ENCODE data around the gene CMIP.

CMIP gene

DNA sequence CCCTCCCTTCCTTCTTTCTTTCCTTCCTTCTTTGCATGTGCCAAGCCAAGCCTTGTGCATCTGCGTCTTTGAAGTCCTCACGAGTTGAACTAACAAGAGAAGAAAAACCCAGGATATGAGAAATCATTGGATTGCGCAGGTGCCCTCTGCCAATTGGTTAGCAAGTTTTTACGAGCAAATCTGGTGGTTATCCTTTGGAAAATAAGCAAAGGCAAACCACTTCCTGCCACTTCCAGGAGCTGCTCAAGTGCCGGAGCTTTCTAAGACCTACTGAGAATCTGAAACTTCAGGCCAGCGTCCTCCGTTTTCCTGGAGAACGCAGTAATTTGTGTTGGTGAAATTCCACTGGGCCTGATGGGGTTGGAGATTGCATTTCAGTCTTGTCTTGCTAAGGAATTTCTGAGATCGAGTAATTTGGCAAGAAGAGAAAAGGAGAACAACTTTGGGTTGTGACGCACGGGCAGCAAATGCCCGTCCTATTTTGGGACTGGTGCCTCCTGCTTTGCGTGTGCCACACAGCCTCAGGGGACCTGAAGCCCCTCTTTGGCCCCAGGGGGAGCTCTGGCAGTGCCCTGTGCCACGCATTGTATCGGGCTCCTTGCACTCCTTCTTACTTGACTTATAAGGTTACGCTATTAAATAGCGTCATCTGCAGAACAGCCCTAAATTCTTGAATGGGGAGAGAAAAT is 56.4 kb downstream of the CMIP start:
- Histone ChIP-seq H3K27me3 (ENCODE audit: insufficient read depth, low read length, poor library complexity, severe bottlenecking) (no peaks in the 10 kb centered on the region), H3K4me1 (ENCODE audit: insufficient read depth, low read length, poor library complexity, severe bottlenecking) (peaks cover 3% of the 10 kb centered on the region), H3K9me3 (ENCODE audit: insufficient read depth, low read depth, low read length) (no peaks in the 10 kb centered on the region), H3K36me3 (ENCODE audit: insufficient read depth, low read length) (peaks cover 6% of the 10 kb centered on the region; the same call in 1 of the 2 replicates), H3K9me2 (replicated peaks; ENCODE audit: low read depth, low read length) (no peaks in the 10 kb centered on the region), H3F3A (ENCODE audit: low read depth) (no peaks in the 10 kb centered on the region), H3K9ac (ENCODE audit: low read depth, low read length, poor library complexity, severe bottlenecking) (no peak overlapping the region), H3K79me2 (ENCODE audit: insufficient read depth, low read length) (peaks cover 55% of the 10 kb centered on the region; the same call in 1 of the 2 replicates), H3K4me3 (ENCODE audit: low read length, poor library complexity, severe bottlenecking) (no peak overlapping the region), H3K4me2 (ENCODE audit: low read depth, low read length, poor library complexity, severe bottlenecking) (no peak overlapping the region), H2AFZ (ENCODE audit: low read length) (no peak overlapping the region), H4K20me1 (ENCODE audit: insufficient read depth, low read length, poor library complexity, severe bottlenecking) (no peaks in the 10 kb centered on the region)
- TF ChIP-seq EZH2phosphoT487 (IDR thresholded peaks at IDR 0.05; ENCODE audit: borderline replicate concordance) = no peak
- TF ChIP-seq, protein P1, sequence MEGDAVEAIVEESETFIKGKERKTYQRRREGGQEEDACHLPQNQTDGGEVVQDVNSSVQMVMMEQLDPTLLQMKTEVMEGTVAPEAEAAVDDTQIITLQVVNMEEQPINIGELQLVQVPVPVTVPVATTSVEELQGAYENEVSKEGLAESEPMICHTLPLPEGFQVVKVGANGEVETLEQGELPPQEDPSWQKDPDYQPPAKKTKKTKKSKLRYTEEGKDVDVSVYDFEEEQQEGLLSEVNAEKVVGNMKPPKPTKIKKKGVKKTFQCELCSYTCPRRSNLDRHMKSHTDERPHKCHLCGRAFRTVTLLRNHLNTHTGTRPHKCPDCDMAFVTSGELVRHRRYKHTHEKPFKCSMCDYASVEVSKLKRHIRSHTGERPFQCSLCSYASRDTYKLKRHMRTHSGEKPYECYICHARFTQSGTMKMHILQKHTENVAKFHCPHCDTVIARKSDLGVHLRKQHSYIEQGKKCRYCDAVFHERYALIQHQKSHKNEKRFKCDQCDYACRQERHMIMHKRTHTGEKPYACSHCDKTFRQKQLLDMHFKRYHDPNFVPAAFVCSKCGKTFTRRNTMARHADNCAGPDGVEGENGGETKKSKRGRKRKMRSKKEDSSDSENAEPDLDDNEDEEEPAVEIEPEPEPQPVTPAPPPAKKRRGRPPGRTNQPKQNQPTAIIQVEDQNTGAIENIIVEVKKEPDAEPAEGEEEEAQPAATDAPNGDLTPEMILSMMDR (conservative IDR thresholded peaks at IDR 0.05; ENCODE audit: low read length) = no peak

DNA sequence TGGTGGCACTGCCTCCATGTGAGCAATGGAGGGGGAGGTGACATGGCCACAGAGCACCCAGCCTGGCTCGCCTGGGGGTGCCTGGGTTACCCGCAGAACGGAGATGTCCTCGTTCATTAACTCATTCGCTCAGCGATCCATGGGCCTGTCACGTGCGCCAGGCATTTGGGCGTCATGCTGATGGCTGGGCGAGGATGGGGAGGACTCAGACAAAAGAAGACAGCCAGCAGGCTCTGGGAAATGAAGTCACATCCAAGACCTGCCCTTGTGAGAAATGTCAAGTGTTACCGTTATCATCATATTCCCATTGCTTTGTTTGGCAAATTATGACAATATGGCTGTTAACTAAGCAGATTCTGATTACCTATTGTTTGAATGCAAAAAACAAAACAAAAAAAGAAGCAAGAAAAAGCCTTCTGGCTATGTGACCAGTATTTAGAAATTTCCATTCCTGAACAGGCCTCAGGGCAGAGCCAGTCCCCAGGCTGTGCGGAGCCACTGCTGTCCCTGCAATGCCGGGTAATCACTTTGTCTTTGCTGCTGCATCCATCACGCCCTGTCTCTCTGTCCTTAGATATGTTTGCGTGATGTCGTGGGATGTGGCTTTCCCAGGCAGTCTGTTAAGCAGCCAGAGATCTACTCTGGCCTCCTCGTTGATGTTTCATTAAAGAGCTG is 57.9 kb downstream of the CMIP start:
- peaks cover 41% of the 10 kb centered on the region; the same call in 1 of the 2 replicates for H3K79me2 ChIP-seq (ENCODE audit: insufficient read depth, low read length)
- TF ChIP-seq, protein P1 (conservative IDR thresholded peaks at IDR 0.05; ENCODE audit: low read length) = no peak
- TF ChIP-seq EZH2phosphoT487 (IDR thresholded peaks at IDR 0.05; ENCODE audit: borderline replicate concordance) = no peak
- no peaks in the 10 kb centered on the region for H3F3A ChIP-seq (ENCODE audit: low read depth)
- H3K4me1 ChIP-seq (ENCODE audit: insufficient read depth, low read length, poor library complexity, severe bottlenecking) = peaks cover 3% of the 10 kb centered on the region
- no peaks in the 10 kb centered on the region for H3K9me2 ChIP-seq (replicated peaks; ENCODE audit: low read depth, low read length)
- no peak overlapping the region for H3K4me3 ChIP-seq (ENCODE audit: low read length, poor library complexity, severe bottlenecking)
- H3K9ac ChIP-seq (ENCODE audit: low read depth, low read length, poor library complexity, severe bottlenecking) = no peak overlapping the region
- no peaks in the 10 kb centered on the region for H4K20me1 ChIP-seq (ENCODE audit: insufficient read depth, low read length, poor library complexity, severe bottlenecking)
- no peaks in the 10 kb centered on the region for H3K27me3 ChIP-seq (ENCODE audit: insufficient read depth, low read length, poor library complexity, severe bottlenecking)
- no peak overlapping the region for H3K4me2 ChIP-seq (ENCODE audit: low read depth, low read length, poor library complexity, severe bottlenecking)
- H2AFZ ChIP-seq (ENCODE audit: low read length) = no peak overlapping the region
- H3K36me3 ChIP-seq (ENCODE audit: insufficient read depth, low read length) = peaks cover 6% of the 10 kb centered on the region; the same call in 1 of the 2 replicates
- no peaks in the 10 kb centered on the region for H3K9me3 ChIP-seq (ENCODE audit: insufficient read depth, low read depth, low read length)

DNA sequence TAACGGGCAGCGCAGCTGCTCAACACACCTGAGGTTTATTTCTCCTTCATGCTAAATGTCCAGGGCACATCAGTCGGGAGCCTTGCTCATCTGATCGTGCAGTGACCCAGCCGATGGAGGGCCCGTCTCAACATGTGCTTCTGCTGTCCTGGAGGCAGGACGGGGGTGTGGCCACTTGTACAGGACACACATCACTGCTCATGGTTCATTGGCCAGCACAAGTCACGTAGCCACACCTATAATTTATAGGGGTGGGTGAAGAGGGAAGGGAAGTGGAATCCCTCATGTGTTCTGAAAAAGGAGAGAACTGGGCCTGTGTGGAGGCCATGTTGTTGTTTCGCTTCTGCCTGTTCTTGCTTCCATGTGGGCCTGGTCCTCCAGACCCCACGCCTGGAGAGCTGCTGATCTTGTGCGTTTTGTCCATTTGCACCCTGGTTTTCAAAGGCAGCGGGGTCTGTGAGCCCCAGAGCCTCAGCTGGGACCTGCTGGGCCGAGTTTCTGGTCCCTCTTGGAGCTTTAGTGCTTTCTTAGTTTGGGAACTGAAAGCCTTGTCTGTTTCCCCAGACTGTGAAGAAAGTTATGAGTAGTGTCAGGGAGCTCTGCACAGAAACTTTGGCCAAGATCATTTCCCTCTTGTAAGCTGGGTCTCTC is 60.5 kb downstream of the CMIP start:
- no peak overlapping the region for H2AFZ ChIP-seq (ENCODE audit: low read length)
- no peak overlapping the region for H3K4me3 ChIP-seq (ENCODE audit: low read length, poor library complexity, severe bottlenecking)
- no peaks in the 10 kb centered on the region for H3K36me3 ChIP-seq (ENCODE audit: insufficient read depth, low read length)
- H3K27me3 ChIP-seq (ENCODE audit: insufficient read depth, low read length, poor library complexity, severe bottlenecking) = no peaks in the 10 kb centered on the region
- no peak overlapping the region for H3K4me2 ChIP-seq (ENCODE audit: low read depth, low read length, poor library complexity, severe bottlenecking)
- peaks cover 3% of the 10 kb centered on the region for H3K4me1 ChIP-seq (ENCODE audit: insufficient read depth, low read length, poor library complexity, severe bottlenecking)
- H3K9me2 ChIP-seq (replicated peaks; ENCODE audit: low read depth, low read length) = no peaks in the 10 kb centered on the region
- peaks cover 36% of the 10 kb centered on the region; the same call in 1 of the 2 replicates for H3K79me2 ChIP-seq (ENCODE audit: insufficient read depth, low read length)
- H3K9me3 ChIP-seq (ENCODE audit: insufficient read depth, low read depth, low read length) = no peaks in the 10 kb centered on the region
- no peaks in the 10 kb centered on the region for H3F3A ChIP-seq (ENCODE audit: low read depth)
- TF ChIP-seq, protein P1 (conservative IDR thresholded peaks at IDR 0.05; ENCODE audit: low read length) = no peak
- TF ChIP-seq EZH2phosphoT487 (IDR thresholded peaks at IDR 0.05; ENCODE audit: borderline replicate concordance) = no peak
- peaks cover 4% of the 10 kb centered on the region for H4K20me1 ChIP-seq (ENCODE audit: insufficient read depth, low read length, poor library complexity, severe bottlenecking)
- no peak overlapping the region for H3K9ac ChIP-seq (ENCODE audit: low read depth, low read length, poor library complexity, severe bottlenecking)

Data from Loucy (cell line).